ENCODE results near the gene GRIP2. TPM values are rescaled to one million over a fixed set of nuclear protein-coding genes. Genes with fewer than 3 reads are reported as not detected.
"Not testable (repeated sequence)": the region's sequence is repeated elsewhere in the genome, so short reads cannot be mapped to it uniquely, and the experiment has no call there.

Gene GRIP2
- total RNA-seq, 4 donors from 2014 or later: 0.77 to 8.0 (median 2.1) TPM

DNA sequence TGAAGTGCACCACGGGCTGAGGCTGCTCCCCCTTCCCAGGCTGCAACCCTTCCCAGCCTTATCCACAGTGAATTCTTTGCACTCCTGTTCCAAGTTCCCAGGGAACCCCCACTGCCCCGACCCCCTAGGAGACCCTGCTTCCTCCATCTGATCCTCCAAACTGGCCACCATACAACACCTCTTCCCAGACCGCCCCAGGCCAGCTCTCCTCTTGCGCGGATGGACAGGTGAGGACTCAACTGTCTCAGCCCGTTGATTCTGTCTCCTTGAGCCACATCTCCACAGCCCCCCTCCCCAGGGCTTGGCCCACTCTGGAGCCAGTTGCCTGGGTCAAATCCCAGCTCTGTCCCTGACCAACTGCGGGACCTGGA, 21.7 kb downstream of the GRIP2 start:
- no peaks in the 10 kb centered on the region for H3K9me3 ChIP-seq
- no peaks in the 10 kb centered on the region for H3K4me1 ChIP-seq
- H3K36me3 ChIP-seq: no peaks in the 10 kb centered on the region
- no peak overlapping the region for H3K27ac ChIP-seq
- intact Hi-C loops (cut with DNase I; ENCODE audit: low total_unique reads): no loop called here
- peak in 1 of 2 donors; percentile 10 for DNase-seq
- no peaks in the 10 kb centered on the region for H3K27me3 ChIP-seq
- no peak overlapping the region for H3K4me3 ChIP-seq
- TF ChIP-seq, protein P1, sequence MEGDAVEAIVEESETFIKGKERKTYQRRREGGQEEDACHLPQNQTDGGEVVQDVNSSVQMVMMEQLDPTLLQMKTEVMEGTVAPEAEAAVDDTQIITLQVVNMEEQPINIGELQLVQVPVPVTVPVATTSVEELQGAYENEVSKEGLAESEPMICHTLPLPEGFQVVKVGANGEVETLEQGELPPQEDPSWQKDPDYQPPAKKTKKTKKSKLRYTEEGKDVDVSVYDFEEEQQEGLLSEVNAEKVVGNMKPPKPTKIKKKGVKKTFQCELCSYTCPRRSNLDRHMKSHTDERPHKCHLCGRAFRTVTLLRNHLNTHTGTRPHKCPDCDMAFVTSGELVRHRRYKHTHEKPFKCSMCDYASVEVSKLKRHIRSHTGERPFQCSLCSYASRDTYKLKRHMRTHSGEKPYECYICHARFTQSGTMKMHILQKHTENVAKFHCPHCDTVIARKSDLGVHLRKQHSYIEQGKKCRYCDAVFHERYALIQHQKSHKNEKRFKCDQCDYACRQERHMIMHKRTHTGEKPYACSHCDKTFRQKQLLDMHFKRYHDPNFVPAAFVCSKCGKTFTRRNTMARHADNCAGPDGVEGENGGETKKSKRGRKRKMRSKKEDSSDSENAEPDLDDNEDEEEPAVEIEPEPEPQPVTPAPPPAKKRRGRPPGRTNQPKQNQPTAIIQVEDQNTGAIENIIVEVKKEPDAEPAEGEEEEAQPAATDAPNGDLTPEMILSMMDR (IDR thresholded peaks at IDR 0.05): no peak
- no peak for TF ChIP-seq POLR2A (IDR thresholded peaks at IDR 0.05)

DNA sequence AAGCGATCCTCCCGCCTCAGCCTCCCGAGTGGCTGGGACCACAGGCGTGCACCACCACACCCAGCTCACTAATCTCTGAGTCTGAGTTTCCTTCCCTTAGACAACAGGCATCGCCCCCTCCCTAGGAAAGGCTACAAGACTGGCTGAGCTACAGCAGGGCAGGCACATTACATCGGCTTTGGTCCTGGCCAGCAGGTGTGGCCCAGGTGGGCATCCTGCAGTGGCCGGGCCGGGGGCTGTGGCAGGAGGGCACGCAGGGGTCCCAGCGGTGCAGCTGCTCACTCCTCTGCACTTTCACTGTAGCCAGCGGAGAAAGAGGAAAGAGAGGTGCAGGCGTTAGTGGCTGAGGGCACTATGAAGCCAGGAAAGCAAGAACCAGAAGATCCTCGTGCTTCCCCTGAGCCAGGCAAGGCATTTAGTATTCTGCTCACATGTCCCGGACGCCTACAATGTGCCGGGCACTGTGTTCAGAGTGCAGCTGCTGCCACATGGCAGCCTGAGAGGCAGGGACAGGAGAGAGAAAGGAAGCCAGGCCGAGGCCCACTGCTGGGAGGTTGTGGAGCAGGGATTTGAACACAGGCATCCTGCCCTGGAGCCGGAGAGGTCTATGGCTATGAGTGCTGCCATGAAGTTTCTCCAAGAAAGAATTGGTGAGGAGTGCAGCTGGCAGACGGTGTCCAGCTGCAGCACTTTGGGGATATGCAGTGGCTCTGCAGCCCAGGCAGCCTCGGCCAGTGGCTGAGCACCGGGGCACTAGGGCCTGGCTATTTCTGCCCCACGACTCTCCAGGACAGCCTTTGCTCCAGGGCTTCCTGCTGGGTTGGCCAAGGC, 22.3 kb downstream of the GRIP2 start:
- H3K4me1 ChIP-seq: no peaks in the 10 kb centered on the region
- TF ChIP-seq, protein P1 (IDR thresholded peaks at IDR 0.05): no peak
- TF ChIP-seq POLR2A (IDR thresholded peaks at IDR 0.05): no peak
- no peak overlapping the region for H3K27ac ChIP-seq
- no peaks in the 10 kb centered on the region for H3K36me3 ChIP-seq
- H3K9me3 ChIP-seq: no peaks in the 10 kb centered on the region
- no peaks in the 10 kb centered on the region for H3K27me3 ChIP-seq
- intact Hi-C loops (cut with DNase I; ENCODE audit: low total_unique reads): no loop called here
- DNase-seq: peak in 1 of 2 donors; percentile 11
- H3K4me3 ChIP-seq: no peak overlapping the region

DNA sequence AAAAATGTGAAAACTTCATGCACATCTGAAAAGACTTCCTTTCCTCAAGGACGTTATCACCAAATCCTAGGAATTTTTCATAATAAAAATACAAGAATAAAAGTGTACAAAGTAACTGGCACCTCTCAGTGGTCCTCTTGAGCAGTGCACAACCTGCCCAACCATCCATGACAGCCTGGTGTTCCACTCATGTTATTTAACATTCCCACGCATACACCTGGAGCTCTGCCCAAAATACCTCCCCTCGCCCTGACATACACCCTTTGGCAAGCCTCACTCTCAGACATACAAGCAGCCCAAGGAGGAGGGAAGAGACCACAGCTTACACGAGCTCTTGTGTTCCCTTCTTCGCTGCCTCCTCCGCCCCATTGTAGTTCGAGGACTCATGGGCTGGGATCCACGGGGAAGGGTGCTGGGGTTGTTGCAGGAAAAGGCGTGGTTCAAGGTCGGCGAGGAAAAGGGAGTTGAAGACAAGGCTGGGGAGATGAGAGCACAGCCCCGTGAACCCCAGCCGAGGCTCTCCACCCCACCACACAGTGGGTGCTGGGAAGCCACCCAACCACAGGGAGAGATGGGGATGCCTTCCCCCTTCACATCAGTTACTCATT, 23.3 kb downstream of the GRIP2 start:
- Histone ChIP-seq H3K27ac (no peak overlapping the region), H3K36me3 (no peaks in the 10 kb centered on the region), H3K4me3 (no peak overlapping the region), H3K27me3 (no peaks in the 10 kb centered on the region), H3K9me3 (no peaks in the 10 kb centered on the region), H3K4me1 (no peaks in the 10 kb centered on the region)
- intact Hi-C loops (cut with DNase I; ENCODE audit: low total_unique reads): no loop called here
- DNase-seq: peak in 1 of 2 donors; percentile 6
- TF ChIP-seq, protein P1 (IDR thresholded peaks at IDR 0.05): no peak
- TF ChIP-seq POLR2A (IDR thresholded peaks at IDR 0.05): no peak

DNA sequence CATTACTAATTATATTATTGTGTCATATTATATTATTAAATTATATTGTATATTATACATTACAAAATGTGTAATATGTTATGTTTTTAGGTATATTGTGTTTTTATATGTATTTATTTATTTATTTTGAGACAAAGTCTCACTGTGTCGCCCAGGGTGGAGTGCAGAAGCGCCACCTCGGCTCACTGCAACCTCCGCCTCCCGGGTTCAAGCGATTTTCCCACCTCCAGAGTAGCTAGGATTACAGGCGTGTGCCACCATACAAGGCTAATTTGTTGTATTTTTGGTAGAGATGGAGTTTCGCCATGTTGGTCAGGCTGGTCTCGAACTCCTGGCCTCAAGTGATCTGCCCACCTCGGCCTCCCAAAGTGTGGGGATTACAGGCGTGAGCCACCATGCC, 24.6 kb downstream of the GRIP2 start:
- H3K36me3 ChIP-seq; H3K27ac ChIP-seq; DNase-seq; H3K27me3 ChIP-seq; intact Hi-C loops (cut with DNase I; ENCODE audit: low total_unique reads); H3K9me3 ChIP-seq; H3K4me1 ChIP-seq; H3K4me3 ChIP-seq: not testable (repeated sequence)

DNA sequence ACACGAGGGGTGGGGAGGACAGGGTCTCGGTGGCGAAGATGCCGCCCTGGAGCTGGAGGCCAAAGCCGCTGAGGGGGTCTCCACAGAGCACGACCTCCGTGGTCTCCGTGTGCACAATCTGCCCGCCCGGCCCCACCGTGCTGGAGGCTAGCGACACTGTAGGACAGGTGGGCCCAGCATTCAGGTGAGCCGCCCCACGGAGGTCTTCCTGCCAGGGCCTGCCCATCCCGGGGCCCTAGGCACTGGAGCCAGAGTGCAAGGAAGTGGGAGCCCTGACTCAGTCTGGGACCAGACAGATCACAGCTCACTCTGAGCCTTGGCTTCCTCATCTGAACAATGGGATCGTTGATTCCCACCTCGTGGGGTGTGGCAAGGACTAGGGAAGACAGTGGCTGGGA, 25.8 kb downstream of the GRIP2 start:
- peak in 1 of 2 donors; percentile 10 for DNase-seq
- intact Hi-C loops (cut with DNase I; ENCODE audit: low total_unique reads): no loop called here

More for the DNA sequence above, 25.8 kb downstream of the GRIP2 start:
- no peak overlapping the region for H3K4me3 ChIP-seq
- TF ChIP-seq, protein P1 (IDR thresholded peaks at IDR 0.05): no peak
- TF ChIP-seq POLR2A (IDR thresholded peaks at IDR 0.05): no peak
- H3K27me3 ChIP-seq: no peaks in the 10 kb centered on the region
- no peaks in the 10 kb centered on the region for H3K4me1 ChIP-seq
- no peak overlapping the region for H3K27ac ChIP-seq
- H3K9me3 ChIP-seq: no peaks in the 10 kb centered on the region
- H3K36me3 ChIP-seq: no peaks in the 10 kb centered on the region
